Ovary (tissue), 9 donors: Measurements from ENCODE around the gene ZNF148. TPM values are rescaled to one million over a fixed set of nuclear protein-coding genes. Genes with fewer than 3 reads are reported as not detected.

Experiments
- DNase-seq, 5 donors: peaks; one replicate each; pipeline ENCODE4 v3.0.0-alpha.2; 2019 to 2020
- H3K27ac ChIP-seq, 2 donors: fragments of 200-600 bp; one replicate each; pipeline versions ENCODE4 v1.5.1 to v1.8.0; 2019 to 2022
- H3K27me3 ChIP-seq: fragments of 200-600 bp; one replicate; pipeline ENCODE4 v1.8.0; 2022
- H3K36me3 ChIP-seq: fragments of 200-600 bp; sonication (generic); one replicate; pipeline ENCODE4 v1.5.1; 2019
- H3K4me1 ChIP-seq: one replicate; pipeline ENCODE4 v1.8.1; 2013; ENCODE audit warnings: mild to moderate bottlenecking, moderate library complexity; ENCODE audit not compliant: insufficient read depth
- H3K4me3 ChIP-seq: fragments of 200-600 bp; sonication (generic); one replicate; pipeline ENCODE4 v1.5.1; 2017
- H3K9me3 ChIP-seq, 2 donors: fragments of 200-600 bp in 1 of 2; sonication (generic) in 1 of 2; one replicate each; pipeline versions ENCODE4 v1.5.1 to v1.8.1; 2013 to 2019; ENCODE audit warnings: mild to moderate bottlenecking in 1 of 2, moderate library complexity in 1 of 2
- EP300 ChIP-seq: sonication (generic); formaldehyde crosslinking; IDR thresholded peaks from one replicate; pipeline ENCODE4 v1.6.1; 2017; ENCODE audit warnings: antibody characterized with exemption
- POLR2A ChIP-seq: fragments of 450-650 bp; IDR thresholded peaks from one replicate; pipeline ENCODE4 v1.6.1; 2017; ENCODE audit warnings: antibody characterized with exemption, mild to moderate bottlenecking, moderate library complexity
- WGBS, 3 donors: extraction: QIAGEN DNeasy Blood & Tissue Kit in 1 of 3; methylation state at CpG; one replicate each; pipeline versions ENCODE4 v1.1.5 to v1.1.7; 2013 to 2017; 5-methylcytosine and 5-hydroxymethylcytosine counted together
- intact Hi-C, 4 donors: fragments of 100-400 bp; cut with DNase I; formaldehyde crosslinking; loops; one replicate each; pipeline versions ENCODE4 v1.11.0 to v1.15.1; 2022 to 2023
- polyA plus RNA-seq, 2 donors: library from polyadenylated mRNA; stranded (reverse); fragments of 200-250 nt in 1 of 2; fragments of 350-450 nt in 1 of 2; fragmentation: Illumina TruSeq in 1 of 2; extraction: RNeasy Lipid Tissue Mini Kit (QIAGEN cat#74804) in 1 of 2; gene quantifications; one replicate each; pipeline ENCODE4 v1.2.3, GENCODE V29; 2013 to 2014
- total RNA-seq, 7 donors: library from RNA; depleted of rRNA in 2 of 7; stranded (reverse); fragments of >200 nt in 2 of 7; fragmentation: NEBNext Ultra II Directional in 3 of 7; extraction: Animal tissue kit (Norgen Biotek cat#: 25700) in 3 of 7; gene quantifications; one replicate each; pipeline versions ENCODE4 v1.1.0 to v1.2.4, GENCODE V29; 2016 to 2023
- TF ChIP-seq, protein P1 (sequence below), 3 donors: fragments of 450-650 bp in 2 of 3; fragments of 200-600 bp in 1 of 3; IDR thresholded peaks; one replicate each; pipeline versions ENCODE4 v1.5.1 to v1.8.0; 2016 to 2022; ENCODE audit warnings: antibody characterized with exemption in 3 of 3, mild to moderate bottlenecking in 1 of 3
- donor health status: DM: no; HTN: no; CAD: no; lungs with moderate emphysema.
- donor health status: DM: no; HTN: no; CAD: no.
- donor health status: Bipolar disorder and iron deficiency.
- donor health status: DM: yes; HTN: yes; CAD: no.
- donor health status: DM: no; HTN: no; CAD: no.
- donor health status: DM: yes; HTN: yes; CAD: no.

Gene ZNF148
- total and polyA plus RNA-seq, 9 donors = 9.1 to 98.8 (median 66.8) TPM

DNA sequence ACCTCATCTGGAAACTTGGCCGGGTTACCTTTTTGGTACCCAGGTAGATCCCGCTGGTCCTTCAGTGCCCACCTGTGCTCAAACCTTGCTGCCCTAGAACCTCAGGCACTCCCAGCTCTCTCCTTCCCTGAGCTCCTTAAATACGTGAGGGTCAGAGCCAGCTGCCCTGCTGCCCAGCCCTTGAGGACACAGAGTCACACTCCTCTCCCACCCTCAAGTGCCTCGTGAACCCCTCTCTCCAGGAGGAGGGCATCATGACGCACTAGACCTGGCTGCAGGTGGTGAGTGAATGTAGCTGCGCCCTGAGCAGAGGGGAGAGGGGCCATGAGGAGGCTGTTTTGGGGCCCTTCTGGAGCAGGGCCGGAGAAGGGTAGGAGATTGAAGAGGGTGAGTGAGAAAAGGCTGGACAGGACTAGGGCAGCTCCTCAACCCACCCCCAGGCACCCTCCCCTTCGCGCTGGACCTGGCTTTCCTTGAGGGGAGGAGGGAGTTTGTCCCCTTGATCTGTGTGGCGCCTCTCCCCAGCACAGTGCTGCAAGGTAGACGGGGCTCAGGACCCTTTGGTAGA lies 163.5 kb downstream of the ZNF148 start:
- H3K27me3 ChIP-seq = no peaks in the 10 kb centered on the region
- WGBS, 3 donors = 67 to 71% (median 70%) methylated on average over 11 of the region's 11 CpGs
- TF ChIP-seq POLR2A (no peak), EP300 (no peak)
- TF ChIP-seq, protein P1, sequence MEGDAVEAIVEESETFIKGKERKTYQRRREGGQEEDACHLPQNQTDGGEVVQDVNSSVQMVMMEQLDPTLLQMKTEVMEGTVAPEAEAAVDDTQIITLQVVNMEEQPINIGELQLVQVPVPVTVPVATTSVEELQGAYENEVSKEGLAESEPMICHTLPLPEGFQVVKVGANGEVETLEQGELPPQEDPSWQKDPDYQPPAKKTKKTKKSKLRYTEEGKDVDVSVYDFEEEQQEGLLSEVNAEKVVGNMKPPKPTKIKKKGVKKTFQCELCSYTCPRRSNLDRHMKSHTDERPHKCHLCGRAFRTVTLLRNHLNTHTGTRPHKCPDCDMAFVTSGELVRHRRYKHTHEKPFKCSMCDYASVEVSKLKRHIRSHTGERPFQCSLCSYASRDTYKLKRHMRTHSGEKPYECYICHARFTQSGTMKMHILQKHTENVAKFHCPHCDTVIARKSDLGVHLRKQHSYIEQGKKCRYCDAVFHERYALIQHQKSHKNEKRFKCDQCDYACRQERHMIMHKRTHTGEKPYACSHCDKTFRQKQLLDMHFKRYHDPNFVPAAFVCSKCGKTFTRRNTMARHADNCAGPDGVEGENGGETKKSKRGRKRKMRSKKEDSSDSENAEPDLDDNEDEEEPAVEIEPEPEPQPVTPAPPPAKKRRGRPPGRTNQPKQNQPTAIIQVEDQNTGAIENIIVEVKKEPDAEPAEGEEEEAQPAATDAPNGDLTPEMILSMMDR (IDR thresholded peaks at IDR 0.05) = no peak
- intact Hi-C loops = no loop called here
- DNase-seq = no peak
- H3K36me3 ChIP-seq = no peaks in the 10 kb centered on the region
- H3K27ac ChIP-seq = no peak overlapping the region
- peak overlapping the region; percentile 32 for H3K4me3 ChIP-seq
- H3K4me1 ChIP-seq = peaks cover 5% of the 10 kb centered on the region
- H3K9me3 ChIP-seq = no peaks in the 10 kb centered on the region

DNA sequence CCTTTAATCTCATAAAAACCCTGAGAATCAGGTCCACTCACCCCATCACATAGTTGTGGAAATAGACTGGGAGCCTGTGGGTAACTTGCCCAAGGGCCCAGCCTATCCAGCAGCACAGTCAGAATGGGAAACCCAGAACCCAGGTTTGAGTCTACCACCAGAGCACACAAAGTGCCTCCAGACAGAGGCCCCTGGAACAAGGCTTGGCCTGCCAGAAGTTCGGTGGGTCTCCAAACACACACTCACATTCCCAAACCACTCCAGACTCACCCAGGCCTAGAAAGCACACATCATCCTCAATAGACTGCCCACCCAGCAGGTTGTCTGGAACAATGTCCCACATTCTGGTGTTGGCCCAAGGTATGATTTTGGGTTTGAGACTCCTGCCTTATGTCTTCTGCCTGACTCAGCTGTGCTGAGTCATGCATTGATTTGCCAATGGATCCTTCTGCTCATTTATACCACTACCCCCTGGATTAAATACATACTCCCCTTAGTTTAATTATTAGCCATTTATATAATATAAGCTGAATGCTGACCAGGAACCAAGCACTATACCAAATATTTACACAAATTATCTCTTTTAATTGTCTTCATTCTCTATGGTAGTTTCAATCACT lies 167.1 kb downstream of the ZNF148 start:
- H3K27me3 ChIP-seq = no peaks in the 10 kb centered on the region
- intact Hi-C loops = no loop called here
- DNase-seq = no peak
- TF ChIP-seq POLR2A = no peak
- peaks cover 5% of the 10 kb centered on the region for H3K4me1 ChIP-seq
- H3K27ac ChIP-seq = no peak overlapping the region
- no peak overlapping the region for H3K4me3 ChIP-seq
- no peaks in the 10 kb centered on the region for H3K36me3 ChIP-seq
- H3K9me3 ChIP-seq = no peaks in the 10 kb centered on the region
- 100% methylated on average over 1 of the region's 1 CpG for whole genome bisulfite sequencing, 3 donors

DNA sequence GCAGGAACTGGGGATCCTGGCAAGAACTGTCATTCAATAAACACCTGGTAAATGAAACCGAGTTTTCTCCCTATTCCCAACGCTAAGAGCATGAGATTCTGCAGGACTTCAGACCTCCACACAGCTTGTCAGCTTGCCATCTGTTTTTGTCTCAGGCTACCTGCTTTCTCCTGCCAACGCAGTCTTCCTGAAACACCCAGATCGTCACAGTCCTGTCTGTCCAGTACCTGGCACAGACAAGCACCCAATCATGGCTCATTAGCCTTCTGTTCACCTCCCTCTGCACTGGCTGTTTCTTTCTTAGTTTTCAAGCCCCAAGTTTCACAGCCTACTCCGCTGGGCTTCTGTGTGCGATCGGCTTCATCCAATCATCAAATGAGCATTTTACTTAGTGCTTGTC lies 167.6 kb downstream of the ZNF148 start:
- WGBS, 3 donors = 69 to 76% (median 75%) methylated on average over 7 of the region's 7 CpGs
- intact Hi-C loops = no loop called here
- Histone ChIP-seq H3K27ac (no peak overlapping the region), H3K4me1 (peaks cover 3% of the 10 kb centered on the region), H3K4me3 (no peak overlapping the region), H3K9me3 (no peaks in the 10 kb centered on the region), H3K27me3 (no peaks in the 10 kb centered on the region), H3K36me3 (no peaks in the 10 kb centered on the region)
- DNase-seq = no peak
- TF ChIP-seq, protein P1 (IDR thresholded peaks at IDR 0.05) = no peak
- TF ChIP-seq EP300 (no peak), POLR2A (no peak)

DNA sequence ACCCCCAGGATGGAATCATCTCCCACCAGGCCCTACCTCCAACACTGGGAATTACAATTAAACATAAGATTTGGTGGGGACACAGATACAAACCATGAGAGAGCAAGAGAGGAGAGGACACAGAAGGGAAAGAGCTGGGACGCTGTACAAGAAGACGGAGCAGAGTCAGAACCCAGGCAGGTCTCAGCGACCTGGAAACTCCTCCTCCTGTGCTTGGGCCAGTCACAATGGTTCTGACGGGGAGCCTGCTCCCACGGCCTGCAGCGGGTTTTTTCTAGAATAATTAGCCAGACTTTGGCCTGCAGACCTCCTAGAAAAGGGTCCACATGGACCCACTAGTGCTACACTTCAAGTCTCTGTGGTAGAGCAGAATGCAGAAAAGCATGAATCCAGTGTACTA lies 168.2 kb downstream of the ZNF148 start:
- Histone ChIP-seq H3K27me3 (no peaks in the 10 kb centered on the region), H3K4me3 (no peak overlapping the region), H3K27ac (no peak overlapping the region), H3K4me1 (no peaks in the 10 kb centered on the region), H3K36me3 (no peaks in the 10 kb centered on the region), H3K9me3 (no peaks in the 10 kb centered on the region)
- WGBS, 3 donors = 61 to 64% (median 62%) methylated on average over 6 of the region's 6 CpGs
- no peak for TF ChIP-seq POLR2A
- no peak for TF ChIP-seq EP300
- TF ChIP-seq, protein P1 (IDR thresholded peaks at IDR 0.05) = no peak
- DNase-seq = no peak
- intact Hi-C loops = no loop called here

DNA sequence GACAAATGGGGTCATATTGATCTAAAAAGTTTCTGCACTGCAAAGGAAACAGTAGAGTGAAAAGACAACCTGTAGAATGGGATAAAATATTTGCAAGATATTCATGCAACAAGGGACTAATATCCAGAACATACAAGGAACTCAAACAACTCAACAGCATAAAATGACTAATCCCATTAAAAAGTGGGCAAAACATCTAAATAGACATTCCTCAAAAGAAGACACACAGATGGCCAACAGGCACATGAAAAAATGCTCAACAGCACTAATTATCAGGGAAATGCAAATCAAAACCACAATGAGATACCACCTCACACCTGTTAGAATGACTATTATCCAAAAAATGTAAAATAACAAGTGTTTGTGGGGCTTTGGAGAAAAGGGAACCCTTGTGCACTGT lies 171.4 kb downstream of the ZNF148 start:
- H3K4me1 ChIP-seq = no peaks in the 10 kb centered on the region
- H3K4me3 ChIP-seq = no peak overlapping the region
- H3K27me3 ChIP-seq = no peaks in the 10 kb centered on the region
- TF ChIP-seq EP300 (no peak), POLR2A (no peak)
- TF ChIP-seq, protein P1 (IDR thresholded peaks at IDR 0.05) = no peak
- no peak for DNase-seq
- no peak overlapping the region for H3K27ac ChIP-seq
- H3K36me3 ChIP-seq = no peaks in the 10 kb centered on the region
- no peaks in the 10 kb centered on the region for H3K9me3 ChIP-seq
- intact Hi-C loops = no loop called here
